Hindlimb muscle (tissue), 1 donor: ENCODE data around the gene SETD1B. TPM values are rescaled to one million over a fixed set of nuclear protein-coding genes. Genes with fewer than 3 reads are reported as not detected.
"Not testable (repeated sequence)": the region's sequence is repeated elsewhere in the genome, so short reads cannot be mapped to it uniquely, and the experiment has no call there.

Experiments
- DNase-seq: peaks from one replicate; pipeline ENCODE4 v3.0.0-alpha.2; 2013
- polyA plus RNA-seq: library from polyadenylated mRNA; unstranded; fragments of 120-200 nt; gene quantifications from one replicate; pipeline ENCODE4 v1.2.1, GENCODE V29; 2013; ENCODE audit not compliant: insufficient read length

SETD1B gene
- polyA plus RNA-seq, 1 donor = 12.3 TPM

GRCh38 chr12:121780429-121780828 lies 23.4 kb upstream of the SETD1B start:
- DNase-seq = no peak

GRCh38 chr12:121781484-121781997 lies 22.3 kb upstream of the SETD1B start:
- no peak for DNase-seq

- no peak for DNase-seq
These were observed 21.5 kb upstream of the SETD1B start for GRCh38 chr12:121781998-121782979.

- DNase-seq = no peak
These were observed 20.0 kb upstream of the SETD1B start for GRCh38 chr12:121783766-121784165.

GRCh38 chr12:121784460-121784859 lies 19.3 kb upstream of the SETD1B start:
- no peak for DNase-seq

GRCh38 chr12:121786440-121786825 lies 17.4 kb upstream of the SETD1B start:
- DNase-seq = no peak

GRCh38 chr12:121787063-121788025 lies 16.5 kb upstream of the SETD1B start:
- DNase-seq = no peak

- no peak for DNase-seq
These were observed 15.5 kb upstream of the SETD1B start for GRCh38 chr12:121788176-121788818.

GRCh38 chr12:121789233-121789781 lies 14.5 kb upstream of the SETD1B start:
- no peak for DNase-seq

- no peak for DNase-seq
These were observed 13.7 kb upstream of the SETD1B start for GRCh38 chr12:121789800-121790728.

GRCh38 chr12:121790785-121791184 lies 13.0 kb upstream of the SETD1B start:
- not testable (repeated sequence) for DNase-seq

GRCh38 chr12:121791671-121792551 lies 11.9 kb upstream of the SETD1B start:
- DNase-seq = no peak

- no peak for DNase-seq
These were observed 11.0 kb upstream of the SETD1B start for GRCh38 chr12:121792607-121793439.

- DNase-seq = no peak
These were observed 10.4 kb upstream of the SETD1B start, which contains the start of gene RHOF for GRCh38 chr12:121793440-121793837. TSS of gene RHOF (minus strand) at chr12:121793688. CDS start at chr12:121793633, 55 bp downstream.

GRCh38 chr12:121793838-121794533 lies 9.8 kb upstream of the SETD1B start:
- DNase-seq = peak; percentile 93

- no peak for DNase-seq
These were observed 9.2 kb upstream of the SETD1B start for GRCh38 chr12:121794534-121795033.

- DNase-seq = peak; percentile 94
These were observed 8.5 kb upstream of the SETD1B start for GRCh38 chr12:121795034-121795968.
